GM21526 (cell line): ENCODE data around the gene ATXN2.

ENCODE experiments used
- ATAC-seq: cut with Tn5 transposase; IDR thresholded peaks from one replicate; pipeline ENCODE4 v1.9.1; 2021; ENCODE audit warnings: moderate library complexity; ENCODE audit not compliant: unreplicated experiment, low FRiP score

ATXN2 gene

DNA sequence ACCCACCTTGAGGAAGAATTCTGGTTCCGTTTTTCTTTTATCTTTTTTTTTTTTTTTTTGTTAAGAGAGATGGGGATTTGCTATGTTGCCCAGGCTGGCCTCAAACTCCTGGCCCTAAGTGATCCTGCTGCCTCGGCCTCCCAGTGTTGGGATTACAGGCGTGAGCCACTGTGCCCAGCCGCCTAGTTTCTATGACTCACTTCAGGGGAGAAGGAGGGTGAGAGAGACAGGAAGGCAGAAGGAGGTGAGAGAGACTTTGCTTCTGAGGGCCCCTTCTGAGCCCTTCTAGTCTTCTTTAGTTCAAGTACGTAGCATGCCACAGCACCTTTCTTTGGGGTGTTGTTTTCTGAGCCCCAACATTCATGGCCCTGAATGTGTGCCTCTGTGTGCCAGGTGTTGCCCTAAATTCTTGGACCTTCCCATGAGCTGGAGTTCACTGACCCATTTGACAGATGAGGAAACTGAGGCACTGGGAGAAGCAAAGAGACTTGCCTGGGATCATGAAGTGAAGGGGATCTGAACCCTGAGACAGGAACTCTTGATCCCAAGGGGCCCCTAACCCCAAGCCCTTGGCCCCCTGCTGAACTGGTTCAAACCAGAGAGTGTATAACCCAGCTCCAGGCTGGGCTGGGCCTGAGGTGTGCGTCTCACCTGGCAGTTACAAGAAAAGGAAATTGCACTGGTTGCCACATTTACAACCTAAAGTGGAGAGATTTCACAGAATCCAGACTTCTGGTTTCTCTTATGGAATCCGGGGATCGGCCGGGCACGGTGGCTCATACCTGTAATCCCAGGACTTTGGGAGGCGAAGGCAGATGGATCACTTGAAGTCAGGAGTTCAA lies 172.6 kb downstream of the ATXN2 start:
- no peak for ATAC-seq

DNA sequence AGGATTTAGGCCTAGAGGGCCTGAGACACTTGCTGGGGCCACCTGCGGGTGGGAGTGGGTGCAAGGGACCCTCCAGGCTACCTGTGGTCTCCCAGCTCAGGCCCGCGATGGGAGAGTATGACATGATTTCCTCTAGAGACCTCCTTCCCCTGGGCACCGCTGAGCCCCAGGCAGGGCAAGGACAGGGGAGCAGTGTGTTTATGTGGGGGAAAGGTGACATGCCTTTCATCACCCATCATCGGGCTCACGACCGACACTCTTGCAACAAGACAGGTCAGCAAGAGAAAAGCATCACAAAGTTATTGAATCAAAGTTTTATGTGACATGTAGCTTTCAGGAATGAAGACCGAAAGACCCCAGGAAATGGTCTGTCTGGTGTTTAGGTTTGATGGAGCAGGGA lies 173.5 kb downstream of the ATXN2 start:
- ATAC-seq, result no peak

DNA sequence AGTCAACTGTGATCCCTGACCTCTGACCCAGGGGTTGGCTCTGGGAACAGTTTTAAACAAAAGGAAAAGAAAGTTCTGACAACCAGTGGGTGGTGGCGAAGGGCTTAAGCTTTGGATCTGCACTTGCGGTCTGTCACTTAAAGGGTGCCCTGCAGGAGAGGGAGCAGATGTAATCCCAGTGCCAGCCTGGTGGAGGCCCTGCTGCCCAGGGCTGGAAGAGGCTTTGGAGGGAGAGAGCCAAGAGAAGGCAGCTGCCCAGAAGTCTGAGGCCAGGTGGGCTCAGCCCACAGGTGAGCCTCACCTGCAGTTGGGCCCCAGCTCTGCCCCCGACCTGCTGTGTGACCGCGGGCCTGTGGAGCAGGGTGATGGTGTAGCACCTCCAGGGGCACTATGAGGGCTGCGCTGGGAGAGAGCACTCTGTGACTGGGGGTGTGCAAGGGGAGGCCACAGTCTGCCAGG lies 174.3 kb downstream of the ATXN2 start:
- ATAC-seq, result no peak

DNA sequence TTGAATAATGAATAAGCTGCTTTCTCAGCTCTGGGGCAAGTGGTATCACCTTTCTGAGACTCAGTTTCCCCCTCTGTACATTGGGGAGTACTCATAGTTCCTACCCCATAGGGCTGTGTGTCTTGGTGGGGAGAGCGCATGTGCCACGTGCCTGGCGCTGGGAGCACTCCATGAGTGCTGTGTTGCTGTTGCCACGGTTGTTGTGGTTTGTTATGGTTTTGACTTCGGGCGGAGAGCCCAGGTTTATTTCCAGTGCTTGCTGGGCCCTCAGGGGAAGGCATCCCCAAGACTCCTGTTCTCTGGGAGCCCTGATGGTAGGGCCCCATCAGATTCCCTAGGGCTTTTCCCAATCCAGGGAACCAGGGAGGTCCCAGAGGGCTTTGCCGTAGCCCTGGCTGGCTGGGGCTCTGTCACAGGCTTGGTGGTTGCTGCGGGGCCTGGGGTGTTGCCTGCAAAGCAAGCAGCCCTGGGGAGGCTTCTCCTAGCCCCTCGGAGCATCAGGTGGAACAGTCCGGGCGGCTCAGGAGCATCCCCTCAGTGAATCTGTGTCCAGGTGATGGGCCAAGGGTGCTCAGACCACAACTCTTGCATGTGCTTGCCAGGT lies 174.8 kb downstream of the ATXN2 start:
- no peak for ATAC-seq

DNA sequence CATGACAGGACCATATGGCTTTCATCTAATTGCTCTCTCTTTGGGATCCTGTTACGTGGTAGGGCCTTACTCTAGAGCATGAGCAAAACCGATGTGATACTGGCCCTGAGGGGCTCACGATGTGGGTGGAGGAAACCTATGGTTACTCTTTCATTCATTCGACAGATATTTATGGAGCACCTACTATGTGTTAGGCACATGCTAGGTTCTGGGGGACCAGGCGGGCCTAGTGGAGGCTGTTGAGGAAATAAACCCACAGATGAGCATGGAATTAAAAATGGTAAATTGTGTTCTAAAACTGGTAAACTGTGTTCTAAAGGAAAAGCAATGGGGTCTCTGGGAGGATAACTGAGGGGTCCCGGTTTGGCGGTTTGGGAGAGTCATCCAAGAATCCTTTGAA lies 178.6 kb downstream of the ATXN2 start:
- no peak for ATAC-seq

DNA sequence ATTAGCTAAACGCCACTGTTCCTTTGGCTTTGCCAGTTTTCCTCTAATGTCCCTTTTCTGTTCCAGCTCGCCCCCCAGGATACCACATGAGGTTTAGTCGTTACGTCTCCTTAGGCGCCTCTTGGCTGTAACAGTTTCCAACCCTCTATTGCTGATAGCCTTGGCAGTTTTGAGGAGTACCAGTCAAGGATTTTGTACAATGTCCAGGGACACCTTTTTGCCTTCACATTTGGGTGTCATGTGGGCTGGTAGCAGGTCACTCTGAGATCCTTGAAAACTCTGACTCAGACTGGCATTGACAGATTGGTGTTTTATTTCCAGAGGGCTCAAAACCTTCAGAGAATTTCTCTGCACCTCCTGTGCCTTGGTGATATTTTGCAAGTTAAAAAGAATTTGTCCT lies 179.3 kb downstream of the ATXN2 start:
- no peak for ATAC-seq

DNA sequence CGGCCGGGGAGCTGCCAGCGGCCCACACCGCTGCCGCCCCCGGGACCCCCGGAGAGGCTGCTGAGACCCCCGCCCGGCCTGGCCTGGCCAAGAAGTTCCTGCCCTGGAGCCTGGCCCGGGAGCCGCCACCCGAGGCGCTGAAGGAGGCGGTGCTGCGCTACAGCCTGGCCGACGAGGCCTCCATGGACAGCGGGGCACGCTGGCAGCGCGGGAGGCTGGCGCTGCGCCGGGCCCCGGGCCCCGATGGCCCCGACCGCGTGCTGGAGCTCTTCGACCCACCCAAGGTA lies 180.6 kb downstream of the ATXN2 start:
- no peak for ATAC-seq

DNA sequence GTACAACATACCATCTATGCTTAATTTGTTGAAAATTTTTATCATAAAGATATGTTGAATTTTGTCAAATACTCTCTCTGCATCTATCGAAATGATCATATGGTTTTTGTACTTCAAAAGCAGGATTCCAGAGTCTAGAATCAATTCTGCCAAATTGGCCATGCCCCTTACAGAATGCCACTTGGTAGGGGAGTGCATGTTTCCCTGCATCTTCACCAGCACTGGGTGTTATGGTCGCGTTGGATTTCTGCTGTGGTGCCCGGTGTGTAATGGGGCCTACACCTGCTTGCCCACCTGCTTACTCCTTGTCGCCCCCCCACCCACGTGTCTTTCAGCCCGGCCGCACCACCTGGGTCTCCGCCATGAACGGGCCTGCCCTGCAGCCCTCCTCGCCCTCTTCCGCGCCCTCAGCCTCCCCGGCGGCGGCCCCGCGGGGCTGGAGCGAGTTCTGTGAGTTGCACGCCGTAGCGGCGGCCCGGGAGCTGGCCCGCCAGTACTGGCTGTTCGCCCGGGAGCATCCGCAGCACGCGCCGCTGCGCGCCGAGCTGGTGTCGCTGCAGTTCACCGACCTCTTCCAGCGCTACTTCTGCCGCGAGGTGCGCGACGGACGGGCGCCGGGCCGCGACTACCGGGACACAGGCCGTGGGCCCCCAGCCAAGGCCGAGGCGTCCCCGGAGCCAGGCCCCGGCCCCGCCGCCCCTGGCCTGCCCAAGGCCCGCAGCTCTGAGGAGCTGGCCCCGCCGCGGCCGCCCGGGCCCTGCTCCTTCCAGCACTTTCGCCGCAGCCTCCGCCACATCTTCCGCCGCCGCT lies 181.1 kb downstream of the ATXN2 start:
- ATAC-seq, result no peak

DNA sequence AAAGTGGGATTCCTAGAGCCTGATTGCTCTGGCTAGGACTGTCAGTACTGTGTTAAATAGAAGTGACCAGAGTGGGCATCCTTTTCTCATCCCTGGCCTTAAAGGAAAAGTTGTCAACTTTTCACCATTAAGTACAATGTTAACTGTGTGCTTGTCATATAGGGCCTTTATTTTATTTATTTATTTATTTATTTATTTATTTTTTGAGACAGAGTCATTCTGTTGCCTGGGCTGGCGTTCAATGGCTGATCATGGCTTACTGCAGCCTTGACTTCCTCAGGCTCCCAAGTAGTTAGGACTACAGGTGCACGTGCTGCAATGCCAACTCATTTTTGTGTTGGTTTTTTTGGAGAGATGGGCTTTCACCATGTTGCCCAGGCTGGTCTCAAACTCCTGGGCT lies 181.8 kb downstream of the ATXN2 start:
- ATAC-seq, result no peak

DNA sequence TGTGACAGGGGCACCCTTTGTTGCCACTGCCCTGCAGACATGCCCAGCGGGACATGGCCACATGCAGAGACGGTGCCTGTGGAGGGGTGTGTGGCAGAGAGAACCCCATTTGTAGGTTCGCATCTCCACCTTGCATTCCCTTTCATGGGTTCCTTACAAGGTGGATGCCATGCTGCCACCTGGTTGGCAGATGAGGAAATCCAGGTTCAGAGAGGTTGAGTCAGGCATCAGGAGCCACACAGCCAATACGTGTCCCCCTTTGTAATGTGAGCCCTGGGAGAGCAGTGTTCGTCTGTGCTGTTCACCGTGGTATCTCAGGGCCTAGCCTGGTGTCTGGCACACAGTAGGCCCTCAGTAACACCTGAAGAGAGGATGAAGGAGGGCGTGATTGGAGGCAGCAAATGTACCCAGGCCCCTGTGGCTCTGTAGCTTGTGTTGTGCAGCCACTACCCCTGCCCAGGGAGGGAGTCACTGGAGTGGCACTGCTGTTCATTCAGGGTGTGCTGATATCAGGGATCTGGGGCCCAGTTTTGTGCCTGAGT lies 184.3 kb downstream of the ATXN2 start:
- no peak for ATAC-seq

DNA sequence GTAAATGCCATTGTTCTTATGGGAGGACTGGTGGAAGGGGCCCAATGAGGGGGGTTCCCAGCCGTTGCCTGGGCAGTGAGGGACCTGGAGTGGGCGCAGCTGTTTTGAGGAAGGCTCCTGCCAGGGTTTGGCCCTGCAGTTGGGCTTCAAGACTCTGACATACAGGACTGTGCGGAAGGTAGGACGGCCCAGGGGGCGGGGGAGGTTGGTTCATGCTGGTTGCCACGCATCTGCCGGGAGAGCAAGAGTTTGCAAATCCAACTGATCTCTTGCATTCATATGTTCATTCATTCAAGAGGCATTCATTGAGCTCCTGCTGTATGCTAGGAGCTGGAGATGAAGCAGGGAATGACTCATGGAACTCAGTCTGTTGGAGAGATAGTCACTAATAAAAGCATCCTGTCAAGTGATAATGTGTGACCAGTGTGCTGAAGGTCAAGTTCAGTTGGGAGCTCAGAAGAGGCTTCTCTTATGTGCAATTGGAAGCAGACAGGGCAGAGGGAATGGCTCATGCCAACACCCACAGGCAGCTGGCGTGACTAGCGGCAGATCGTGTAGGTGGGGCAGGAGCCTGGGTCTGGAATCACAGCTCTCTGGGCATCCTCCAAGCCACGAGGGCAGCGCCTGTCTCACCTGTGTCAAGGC lies 185.6 kb downstream of the ATXN2 start:
- ATAC-seq, result no peak

DNA sequence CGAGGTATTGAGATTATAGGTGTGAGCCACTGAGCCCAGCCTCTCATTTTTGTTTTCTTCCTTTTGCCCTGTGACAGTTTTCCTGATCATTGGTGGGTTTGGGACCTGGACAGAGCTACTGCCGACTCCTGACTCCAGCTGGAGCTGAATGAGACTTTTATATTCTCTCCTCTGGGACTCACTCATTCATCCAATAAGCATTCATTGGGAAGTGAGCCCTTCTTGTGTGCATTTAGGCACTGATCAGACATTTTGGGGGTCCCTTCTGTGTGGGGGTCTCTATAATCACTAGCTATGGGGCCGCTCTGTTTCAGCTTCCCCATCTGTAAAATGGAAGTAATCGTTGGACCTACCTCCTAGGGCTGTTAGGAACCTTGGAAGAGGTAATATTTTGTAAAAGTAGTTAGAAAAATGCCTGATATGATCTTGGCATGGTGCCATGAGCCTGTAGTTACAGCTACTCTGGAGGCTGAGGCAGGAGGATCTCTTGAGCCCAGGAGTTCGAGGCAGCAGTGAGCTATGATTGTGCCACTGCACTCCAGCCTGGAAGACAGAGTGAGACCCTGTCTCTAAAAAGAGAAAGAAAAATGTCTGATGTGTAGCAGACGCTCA lies 186.2 kb downstream of the ATXN2 start:
- no peak for ATAC-seq

DNA sequence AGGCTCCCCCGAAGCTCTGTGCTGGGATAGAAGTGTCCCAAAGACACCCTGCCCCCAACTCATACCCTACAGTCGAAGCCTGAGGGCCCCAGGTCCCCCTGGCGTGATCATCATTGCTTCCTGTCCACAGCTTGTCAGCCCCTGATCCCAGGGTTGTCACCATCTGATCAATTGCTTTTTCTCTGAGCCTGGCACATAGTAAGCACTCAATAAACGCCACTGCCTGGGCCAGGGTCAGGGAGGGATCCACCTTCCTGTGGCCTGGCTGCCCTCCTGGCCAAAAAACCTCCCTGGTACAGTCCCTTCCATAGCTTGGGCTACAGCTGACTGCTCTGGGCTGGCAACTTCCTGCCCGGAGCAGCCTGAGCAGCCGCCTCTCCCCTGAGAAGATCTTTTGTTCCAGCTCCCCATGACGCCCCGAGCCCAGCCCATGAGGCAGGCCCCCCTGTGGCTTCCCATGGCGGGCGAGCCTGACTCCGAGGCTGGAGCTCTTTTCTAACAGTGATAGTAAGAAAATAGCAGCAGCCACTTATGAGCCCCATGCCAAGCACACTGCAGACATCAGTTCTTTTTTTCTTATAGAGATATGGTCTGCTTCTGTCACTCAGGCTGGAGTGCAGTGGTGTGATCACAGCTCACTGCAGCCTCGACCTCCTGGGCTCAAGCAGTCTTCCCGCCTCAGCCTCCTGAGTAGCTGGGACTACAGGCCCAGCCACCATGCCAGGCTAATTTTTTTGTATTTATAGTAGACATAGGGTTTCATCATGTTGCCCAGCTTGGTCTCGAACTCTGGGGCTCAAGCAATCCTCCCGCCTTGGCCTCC lies 186.9 kb downstream of the ATXN2 start:
- ATAC-seq, result no peak

DNA sequence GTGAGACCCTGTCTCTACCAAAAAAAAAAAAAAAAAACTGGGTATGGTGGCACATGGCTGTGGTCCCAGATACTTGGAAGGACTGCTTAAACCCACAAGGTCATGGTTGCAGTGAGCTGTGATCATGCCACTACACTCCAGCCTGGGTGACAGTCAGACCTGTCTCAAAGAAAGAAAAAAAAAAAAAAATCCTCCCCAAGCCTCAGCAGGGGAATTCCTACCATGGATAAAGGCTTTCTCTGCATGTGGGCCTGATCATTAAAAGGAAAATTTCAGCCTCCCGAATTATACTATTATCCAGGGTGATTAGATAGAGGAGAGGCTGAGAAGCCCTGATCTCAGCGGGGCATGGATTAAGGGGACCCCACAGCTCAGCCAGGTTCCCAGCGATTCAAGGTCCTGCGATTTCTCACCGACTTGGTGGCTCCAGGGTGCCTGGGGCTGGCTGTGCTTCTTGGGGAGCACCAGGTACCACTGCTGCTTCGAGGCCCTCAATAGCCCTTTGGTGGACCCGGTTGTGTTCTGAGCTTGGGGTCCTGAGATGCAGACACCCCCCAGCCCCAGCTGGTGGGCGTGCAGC lies 187.8 kb downstream of the ATXN2 start:
- ATAC-seq, result no peak

DNA sequence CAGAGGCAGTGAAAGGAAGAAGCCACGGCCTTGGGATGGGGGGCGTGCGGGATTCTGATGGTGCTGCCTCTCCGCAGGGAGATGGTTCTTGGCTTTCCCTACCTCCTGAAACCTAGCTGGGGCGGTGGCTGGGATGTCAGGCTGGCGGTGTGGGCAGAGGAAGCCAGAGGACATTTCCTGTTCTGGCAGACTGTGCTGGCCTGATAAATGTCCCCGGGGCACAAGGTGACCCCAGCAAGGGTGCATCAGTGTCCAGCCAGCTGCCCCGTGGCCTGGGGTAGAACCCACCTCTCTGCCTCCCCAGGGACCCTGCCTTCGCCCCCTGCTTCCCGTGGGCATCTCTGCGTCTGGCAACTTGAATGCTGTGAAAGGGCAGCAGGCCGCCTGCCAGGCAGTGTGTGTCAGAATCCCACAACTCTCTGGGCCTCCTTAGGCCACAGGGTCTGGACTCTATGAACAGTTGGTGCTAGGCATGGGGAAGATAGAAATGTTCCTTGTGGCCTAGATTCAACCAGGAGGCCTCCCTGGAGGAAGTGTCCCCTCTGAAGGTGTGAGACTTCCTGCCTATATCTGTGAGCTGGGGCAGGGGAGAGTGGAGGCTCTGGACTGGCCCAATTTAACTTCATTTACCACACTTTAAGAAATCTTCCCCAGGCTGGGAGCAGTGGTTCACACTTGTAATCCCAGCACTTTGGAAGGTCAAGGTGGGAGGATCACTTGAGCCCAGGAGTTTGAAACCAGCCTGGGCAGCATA lies 188.5 kb downstream of the ATXN2 start:
- ATAC-seq, result no peak

DNA sequence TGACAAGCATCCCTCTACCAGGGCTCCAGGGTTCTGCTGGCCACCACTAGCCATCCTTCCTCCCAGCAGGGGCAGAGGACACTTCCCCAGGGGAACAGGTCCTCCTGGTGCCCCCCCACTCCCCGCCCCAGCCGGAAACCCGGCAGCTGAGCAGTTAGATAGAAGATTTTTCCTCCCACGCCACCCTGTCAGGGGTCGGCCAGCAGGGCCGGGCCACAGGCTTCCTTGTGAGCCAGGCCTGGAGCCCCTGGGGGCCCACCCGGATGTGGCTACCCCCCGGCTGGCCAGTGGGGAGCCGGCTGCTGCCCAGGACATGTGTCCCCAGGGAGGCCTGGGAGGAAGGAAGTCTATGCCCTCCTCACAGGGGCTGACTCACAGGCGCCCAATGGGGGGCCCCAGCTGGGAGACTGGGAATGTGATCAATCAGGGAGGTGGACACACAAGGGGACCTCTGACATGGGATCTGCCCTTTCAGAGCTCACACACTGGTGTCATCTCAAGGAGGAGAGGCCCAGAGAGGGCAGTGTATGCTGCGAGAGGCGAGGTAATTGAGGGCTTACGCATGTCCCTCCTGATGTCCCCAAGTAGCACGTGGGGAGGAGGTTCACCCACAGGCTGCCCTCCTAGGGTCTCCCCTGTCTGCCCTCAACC lies 189.2 kb downstream of the ATXN2 start:
- no peak for ATAC-seq

DNA sequence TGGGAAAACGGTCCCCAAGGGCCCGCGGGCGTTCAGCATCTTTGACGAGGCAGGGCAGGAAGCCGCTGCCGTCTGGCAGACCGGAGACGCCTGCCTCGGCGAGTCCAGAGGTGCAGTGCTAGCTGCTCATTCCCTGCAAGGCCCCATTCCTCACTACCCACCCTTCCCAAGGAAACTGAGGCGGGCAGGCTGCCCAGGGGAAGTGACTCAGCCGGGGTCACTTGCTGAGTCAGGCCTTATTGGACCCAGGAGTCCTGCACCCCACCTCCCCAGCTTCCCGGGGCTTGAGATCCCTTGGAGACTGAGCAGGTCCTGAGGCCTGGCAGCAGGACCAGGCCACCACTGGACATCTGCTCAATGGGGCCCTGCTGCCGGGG lies 189.7 kb downstream of the ATXN2 start:
- ATAC-seq, result no peak
